ENCODE data around the gene EFNA3. TPM values are rescaled to one million over a fixed set of nuclear protein-coding genes. Genes with fewer than 3 reads are reported as not detected.

Gene EFNA3
- polyA plus RNA-seq, 1 donor (not counting 4 experiments of a cell fraction or from before 2014, with no cell fraction given) = 4.4 TPM

- peak overlapping the region; percentile 15 for H3K9ac ChIP-seq (ENCODE audit: control insufficient read depth, extremely low read depth, insufficient read depth, low read length)
- peaks cover 38% of the 10 kb centered on the region for H3K27me3 ChIP-seq (ENCODE audit: control insufficient read depth, extremely low read depth, insufficient read depth, low read length)
- peak overlapping the region; percentile 21 for H2AFZ ChIP-seq (ENCODE audit: control insufficient read depth, low read length)
- peaks cover 62% of the 10 kb centered on the region for H3K4me1 ChIP-seq (ENCODE audit: control insufficient read depth, extremely low read depth, insufficient read depth, low read length)
- DNase-seq (ENCODE audit: low read depth, low spot score) = no peak
- H3K4me2 ChIP-seq (ENCODE audit: control insufficient read depth, extremely low read depth, insufficient read depth, low read depth, low read length) = peak overlapping the region; percentile 56
- dilution Hi-C loops (cut with MboI; ENCODE audit: extremely low pct_ligation_motif_present, low sequenced_read_pairs) = no loop called here
- H4K20me1 ChIP-seq (ENCODE audit: control insufficient read depth, extremely low read depth, insufficient read depth, low read length) = no peaks in the 10 kb centered on the region
- FAIRE-seq = no peak
- TF ChIP-seq, protein P1, sequence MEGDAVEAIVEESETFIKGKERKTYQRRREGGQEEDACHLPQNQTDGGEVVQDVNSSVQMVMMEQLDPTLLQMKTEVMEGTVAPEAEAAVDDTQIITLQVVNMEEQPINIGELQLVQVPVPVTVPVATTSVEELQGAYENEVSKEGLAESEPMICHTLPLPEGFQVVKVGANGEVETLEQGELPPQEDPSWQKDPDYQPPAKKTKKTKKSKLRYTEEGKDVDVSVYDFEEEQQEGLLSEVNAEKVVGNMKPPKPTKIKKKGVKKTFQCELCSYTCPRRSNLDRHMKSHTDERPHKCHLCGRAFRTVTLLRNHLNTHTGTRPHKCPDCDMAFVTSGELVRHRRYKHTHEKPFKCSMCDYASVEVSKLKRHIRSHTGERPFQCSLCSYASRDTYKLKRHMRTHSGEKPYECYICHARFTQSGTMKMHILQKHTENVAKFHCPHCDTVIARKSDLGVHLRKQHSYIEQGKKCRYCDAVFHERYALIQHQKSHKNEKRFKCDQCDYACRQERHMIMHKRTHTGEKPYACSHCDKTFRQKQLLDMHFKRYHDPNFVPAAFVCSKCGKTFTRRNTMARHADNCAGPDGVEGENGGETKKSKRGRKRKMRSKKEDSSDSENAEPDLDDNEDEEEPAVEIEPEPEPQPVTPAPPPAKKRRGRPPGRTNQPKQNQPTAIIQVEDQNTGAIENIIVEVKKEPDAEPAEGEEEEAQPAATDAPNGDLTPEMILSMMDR (optimal IDR thresholded peaks at IDR 0.05 in 1 of 3, IDR thresholded peaks at IDR 0.05 in 1 of 3, conservative IDR thresholded peaks at IDR 0.05 in 1 of 3; ENCODE audit: extremely low read depth in 1 of 3, insufficient read depth in 2 of 3, low read length in 3 of 3) = no peak
- peak; percentile 79 for TF ChIP-seq EZH2 (IDR thresholded peaks at IDR 0.05; ENCODE audit: low read length)
- H3K4me3 ChIP-seq (ENCODE audit: control insufficient read depth in 2 of 3, extremely low read depth in 1 of 3, insufficient read depth in 2 of 3, low read depth in 1 of 3, low read length in 3 of 3) = peak overlapping the region in 1 of 3 experiments; percentile 34
- H3K36me3 ChIP-seq (ENCODE audit: control insufficient read depth in 2 of 2, extremely low read depth in 1 of 2, insufficient read depth in 2 of 2, low read length in 2 of 2) = no peaks in the 10 kb centered on the region
- H3K9me3 ChIP-seq (ENCODE audit: control insufficient read depth, low read depth, low read length) = no peaks in the 10 kb centered on the region
- no peaks in the 10 kb centered on the region for H3K9me1 ChIP-seq (ENCODE audit: control insufficient read depth, extremely low read depth, insufficient read depth, low read length)
- H3K79me2 ChIP-seq (ENCODE audit: control insufficient read depth, insufficient read depth, low read length) = no peaks in the 10 kb centered on the region
- no peak overlapping the region for H3K27ac ChIP-seq (ENCODE audit: control insufficient read depth, insufficient read depth, low read length)
These were observed 3.8 kb downstream of the EFNA3 start for GRCh38 chr1:155082301-155083051.

- no peak for FAIRE-seq
- H2AFZ ChIP-seq (ENCODE audit: control insufficient read depth, low read length) = peak overlapping the region; percentile 21
These were observed 4.5 kb downstream of the EFNA3 start for GRCh38 chr1:155083052-155083541.

More at GRCh38 chr1:155083052-155083541, 4.5 kb downstream of the EFNA3 start:
- Histone ChIP-seq H3K27me3 (ENCODE audit: control insufficient read depth, extremely low read depth, insufficient read depth, low read length) (peaks cover 38% of the 10 kb centered on the region), H3K9ac (ENCODE audit: control insufficient read depth, extremely low read depth, insufficient read depth, low read length) (no peak overlapping the region), H3K36me3 (ENCODE audit: control insufficient read depth in 2 of 2, extremely low read depth in 1 of 2, insufficient read depth in 2 of 2, low read length in 2 of 2) (no peaks in the 10 kb centered on the region), H3K4me1 (ENCODE audit: control insufficient read depth, extremely low read depth, insufficient read depth, low read length) (peaks cover 60% of the 10 kb centered on the region), H3K9me1 (ENCODE audit: control insufficient read depth, extremely low read depth, insufficient read depth, low read length) (no peaks in the 10 kb centered on the region), H3K9me3 (ENCODE audit: control insufficient read depth, low read depth, low read length) (no peaks in the 10 kb centered on the region), H3K27ac (ENCODE audit: control insufficient read depth, insufficient read depth, low read length) (no peak overlapping the region), H3K79me2 (ENCODE audit: control insufficient read depth, insufficient read depth, low read length) (no peaks in the 10 kb centered on the region), H3K4me2 (ENCODE audit: control insufficient read depth, extremely low read depth, insufficient read depth, low read depth, low read length) (peak overlapping the region; percentile 56), H4K20me1 (ENCODE audit: control insufficient read depth, extremely low read depth, insufficient read depth, low read length) (no peaks in the 10 kb centered on the region), H3K4me3 (ENCODE audit: control insufficient read depth in 2 of 3, extremely low read depth in 1 of 3, insufficient read depth in 2 of 3, low read depth in 1 of 3, low read length in 3 of 3) (no peak overlapping the region)
- dilution Hi-C loops (cut with MboI; ENCODE audit: extremely low pct_ligation_motif_present, low sequenced_read_pairs) = no loop called here
- no peak for DNase-seq (ENCODE audit: low read depth, low spot score)
- TF ChIP-seq, protein P1 (optimal IDR thresholded peaks at IDR 0.05 in 1 of 3, IDR thresholded peaks at IDR 0.05 in 1 of 3, conservative IDR thresholded peaks at IDR 0.05 in 1 of 3; ENCODE audit: extremely low read depth in 1 of 3, insufficient read depth in 2 of 3, low read length in 3 of 3) = no peak
- no peak for TF ChIP-seq EZH2 (IDR thresholded peaks at IDR 0.05; ENCODE audit: low read length)

Data from keratinocyte (primary cell).